Activated naive CD4-positive, alpha-beta T cell treated with anti-CD3 and anti-CD28 coated beads, Interleukin-2, amount 50 U/mL, for 24 hours (primary cell): ENCODE data around the gene NEK11.

Experiments used
- H3K27ac Mint-ChIP-seq: one replicate; pipeline ENCODE4 v1.8.0; 2021; ENCODE audit warnings: mild to moderate bottlenecking, mixed read lengths
- H3K27me3 Mint-ChIP-seq: one replicate; pipeline ENCODE4 v1.8.0; 2021; ENCODE audit warnings: mixed read lengths
- H3K36me3 Mint-ChIP-seq: one replicate; pipeline ENCODE4 v1.8.0; 2021; ENCODE audit warnings: mixed read lengths
- H3K4me1 Mint-ChIP-seq: one replicate; pipeline ENCODE4 v1.8.0; 2021; ENCODE audit warnings: mixed read lengths
- H3K4me3 Mint-ChIP-seq: one replicate; pipeline ENCODE4 v1.8.0; 2021; ENCODE audit warnings: mild to moderate bottlenecking, mixed read lengths
- H3K9me3 Mint-ChIP-seq: one replicate; pipeline ENCODE4 v1.8.0; 2021; ENCODE audit warnings: mixed read lengths

The NEK11 gene

DNA sequence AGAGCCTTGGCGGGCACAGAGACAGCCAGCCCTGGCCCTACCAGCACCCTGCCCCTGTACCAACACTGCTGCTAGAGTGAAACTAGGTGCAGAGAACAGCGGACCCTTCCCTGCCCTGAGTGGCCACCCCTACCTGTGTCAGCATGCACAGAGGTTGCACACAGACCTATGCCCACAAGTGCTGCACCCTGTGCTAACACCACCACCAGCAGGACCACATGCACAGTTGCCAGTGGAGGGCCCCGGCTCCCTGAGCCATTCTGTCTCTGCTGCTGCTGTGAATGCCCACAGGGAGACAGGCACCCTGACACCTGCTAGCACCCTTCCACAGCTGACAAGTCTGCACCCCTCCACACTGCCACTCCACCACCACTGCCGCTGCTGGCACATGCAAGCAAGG is 131.8 kb downstream of the NEK11 start:
- H3K27me3 Mint-ChIP-seq = no peaks in the 10 kb centered on the region
- no peak overlapping the region for H3K27ac Mint-ChIP-seq
- no peaks in the 10 kb centered on the region for H3K9me3 Mint-ChIP-seq
- H3K4me3 Mint-ChIP-seq = no peak overlapping the region
- H3K4me1 Mint-ChIP-seq = no peaks in the 10 kb centered on the region
- no peaks in the 10 kb centered on the region for H3K36me3 Mint-ChIP-seq

DNA sequence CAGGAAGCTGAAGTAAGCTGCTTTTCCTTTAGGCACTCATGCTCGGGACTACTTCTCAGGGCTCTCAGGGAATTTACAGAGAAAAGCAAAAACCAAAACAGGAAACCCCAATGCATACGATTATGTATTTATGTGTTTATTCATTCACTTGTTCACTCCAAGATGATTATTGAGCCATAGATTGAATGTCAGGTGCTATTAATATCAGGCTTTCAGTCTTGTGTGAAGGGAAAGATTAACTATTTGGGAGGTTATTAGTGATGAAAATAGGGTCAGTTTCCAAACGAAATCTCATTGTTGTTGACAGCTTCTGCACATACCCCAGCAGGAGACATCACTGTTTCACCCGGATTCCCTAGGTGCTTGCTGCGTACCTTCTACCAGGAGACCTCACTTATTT is 135.8 kb downstream of the NEK11 start:
- Mint-ChIP-seq H3K36me3 (peaks cover 1% of the 10 kb centered on the region), H3K4me1 (no peaks in the 10 kb centered on the region)

DNA sequence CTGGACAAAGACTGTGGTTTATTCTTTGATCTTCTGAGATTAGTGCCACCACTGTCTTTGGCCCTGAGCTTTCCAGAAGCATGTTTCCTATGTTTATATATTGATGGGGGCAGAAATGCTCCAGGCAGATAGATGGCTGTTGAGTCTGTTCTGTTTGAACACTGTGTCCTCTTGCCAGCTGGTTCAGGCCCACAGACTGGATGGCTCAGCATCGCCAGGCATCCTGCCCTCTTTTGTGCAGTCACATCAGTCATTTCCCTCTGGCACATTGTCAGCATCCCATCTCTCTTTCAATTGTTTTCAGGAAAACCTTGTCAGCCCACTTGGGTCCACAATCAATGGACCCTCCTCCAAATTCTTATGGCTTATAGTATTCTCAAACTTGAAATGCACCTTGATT is 141.2 kb downstream of the NEK11 start:
- H3K36me3 Mint-ChIP-seq = peaks cover 1% of the 10 kb centered on the region
- H3K4me1 Mint-ChIP-seq = no peaks in the 10 kb centered on the region
- no peaks in the 10 kb centered on the region for H3K9me3 Mint-ChIP-seq
- H3K27ac Mint-ChIP-seq = no peak overlapping the region
- H3K4me3 Mint-ChIP-seq = no peak overlapping the region
- no peaks in the 10 kb centered on the region for H3K27me3 Mint-ChIP-seq

More for the DNA sequence above, 135.8 kb downstream of the NEK11 start:
- Mint-ChIP-seq H3K27ac (no peak overlapping the region), H3K9me3 (no peaks in the 10 kb centered on the region), H3K27me3 (no peaks in the 10 kb centered on the region), H3K4me3 (no peak overlapping the region)

DNA sequence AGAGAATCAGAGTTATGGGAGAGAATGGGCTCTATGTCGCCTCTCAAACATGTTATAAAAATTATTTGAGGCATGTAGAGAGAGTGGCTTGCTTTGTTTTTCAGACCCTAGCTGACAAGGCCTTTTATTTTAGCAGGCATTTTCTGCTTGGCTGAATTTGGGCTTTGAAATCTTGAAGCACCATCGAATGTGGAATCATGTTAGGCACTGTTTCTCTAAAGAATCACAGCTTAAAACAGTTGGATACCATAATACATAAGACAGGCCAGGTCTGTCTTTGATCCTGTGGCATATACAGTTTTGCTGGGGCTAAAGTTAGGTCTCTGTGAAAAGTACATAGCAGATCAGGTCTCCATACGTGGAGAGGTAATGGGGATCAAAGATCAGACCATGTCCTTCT is 142.7 kb downstream of the NEK11 start:
- H3K9me3 Mint-ChIP-seq = no peaks in the 10 kb centered on the region
- H3K36me3 Mint-ChIP-seq = peaks cover 1% of the 10 kb centered on the region
- no peak overlapping the region for H3K27ac Mint-ChIP-seq
- no peak overlapping the region for H3K4me3 Mint-ChIP-seq
- H3K4me1 Mint-ChIP-seq = peaks cover 4% of the 10 kb centered on the region
- no peaks in the 10 kb centered on the region for H3K27me3 Mint-ChIP-seq

DNA sequence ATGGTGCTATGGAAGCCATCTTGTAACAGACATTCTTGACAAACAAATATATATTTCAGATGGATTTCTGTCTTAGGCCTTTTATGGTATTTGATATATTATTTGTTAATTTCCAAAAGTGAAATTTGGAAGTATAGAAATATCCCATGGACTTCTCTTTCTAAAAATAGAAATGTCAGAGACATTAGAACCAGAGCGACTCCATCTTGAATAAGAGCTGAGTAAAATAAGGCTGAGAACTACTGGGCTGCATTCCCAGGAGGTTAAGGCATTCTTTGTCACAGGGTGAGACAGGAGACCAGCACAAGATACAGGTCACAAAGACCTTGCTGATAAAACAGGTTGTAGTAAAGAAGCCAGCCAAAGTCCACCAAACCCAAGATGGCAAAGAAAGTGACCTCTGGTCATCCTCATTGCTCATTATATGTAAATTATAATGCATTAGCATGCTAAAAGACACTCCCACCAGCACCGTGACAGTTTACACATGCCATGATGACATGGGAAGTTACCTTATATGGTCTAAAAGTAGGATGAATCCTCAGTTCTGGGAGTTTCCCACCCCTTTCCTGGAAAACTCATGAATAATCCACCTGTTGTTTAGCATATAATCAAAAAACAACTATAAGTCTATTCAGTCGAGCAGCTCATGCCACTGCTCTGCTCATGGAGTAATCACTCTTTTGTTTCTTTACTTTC is 146.0 kb downstream of the NEK11 start:
- Mint-ChIP-seq H3K4me3 (no peak overlapping the region), H3K27me3 (no peaks in the 10 kb centered on the region), H3K36me3 (no peaks in the 10 kb centered on the region), H3K9me3 (no peaks in the 10 kb centered on the region), H3K27ac (no peak overlapping the region), H3K4me1 (peaks cover 16% of the 10 kb centered on the region)

DNA sequence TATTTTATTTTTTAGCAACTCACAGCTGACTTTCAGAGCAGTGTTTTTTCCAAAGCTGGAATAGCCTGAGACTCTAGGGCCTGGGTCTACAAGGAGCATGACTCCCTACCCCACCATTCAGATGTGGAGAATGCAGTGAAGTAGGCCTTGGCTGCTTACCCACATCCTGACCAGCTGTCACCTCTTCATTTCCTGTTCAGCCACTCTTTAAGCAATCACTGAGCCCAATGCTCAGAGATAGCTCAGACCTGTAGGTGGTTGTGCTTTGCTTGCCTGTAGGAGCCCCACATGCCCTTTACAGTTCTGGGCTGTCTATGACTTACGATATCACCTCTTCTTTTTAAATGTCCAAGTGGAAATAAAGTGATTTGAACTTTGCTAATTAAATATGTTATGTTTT is 148.1 kb downstream of the NEK11 start:
- H3K9me3 Mint-ChIP-seq = no peaks in the 10 kb centered on the region
- no peaks in the 10 kb centered on the region for H3K27me3 Mint-ChIP-seq
- H3K27ac Mint-ChIP-seq = no peak overlapping the region
- H3K4me1 Mint-ChIP-seq = peaks cover 16% of the 10 kb centered on the region
- no peaks in the 10 kb centered on the region for H3K36me3 Mint-ChIP-seq
- no peak overlapping the region for H3K4me3 Mint-ChIP-seq

DNA sequence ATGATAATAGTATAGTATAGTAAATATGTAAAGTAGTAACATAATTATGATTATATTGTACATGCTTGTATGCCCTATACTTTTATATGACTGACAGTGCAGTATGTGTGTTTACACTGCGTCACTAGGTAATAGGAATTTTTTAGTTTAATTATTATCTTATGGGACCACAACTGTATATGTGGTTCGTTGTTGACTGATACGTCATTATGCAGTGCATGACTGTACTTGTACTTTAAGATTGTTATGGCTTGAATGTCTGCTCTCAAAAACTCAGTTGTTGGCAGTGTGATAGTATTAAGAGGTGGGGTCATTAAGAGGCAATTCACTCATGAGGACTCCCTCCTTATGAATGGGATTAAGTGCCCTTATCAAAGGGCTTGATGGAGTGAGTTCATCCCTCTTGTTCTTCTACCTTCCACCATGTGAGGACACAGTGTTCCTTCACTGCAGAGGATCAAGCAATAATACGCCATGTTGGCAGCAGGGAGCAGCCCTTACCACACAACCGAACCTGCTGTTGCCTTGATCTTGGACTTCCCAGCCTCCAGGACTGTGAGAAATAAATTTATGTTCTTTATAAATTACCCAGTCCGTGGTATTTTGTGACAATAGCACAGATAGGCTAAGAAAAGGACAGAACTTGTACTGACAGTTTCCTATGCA is 152.2 kb downstream of the NEK11 start:
- Mint-ChIP-seq H3K4me1 (peaks cover 13% of the 10 kb centered on the region), H3K27ac (no peak overlapping the region), H3K4me3 (no peak overlapping the region), H3K9me3 (peaks cover 7% of the 10 kb centered on the region), H3K27me3 (no peaks in the 10 kb centered on the region), H3K36me3 (peaks cover 6% of the 10 kb centered on the region)

DNA sequence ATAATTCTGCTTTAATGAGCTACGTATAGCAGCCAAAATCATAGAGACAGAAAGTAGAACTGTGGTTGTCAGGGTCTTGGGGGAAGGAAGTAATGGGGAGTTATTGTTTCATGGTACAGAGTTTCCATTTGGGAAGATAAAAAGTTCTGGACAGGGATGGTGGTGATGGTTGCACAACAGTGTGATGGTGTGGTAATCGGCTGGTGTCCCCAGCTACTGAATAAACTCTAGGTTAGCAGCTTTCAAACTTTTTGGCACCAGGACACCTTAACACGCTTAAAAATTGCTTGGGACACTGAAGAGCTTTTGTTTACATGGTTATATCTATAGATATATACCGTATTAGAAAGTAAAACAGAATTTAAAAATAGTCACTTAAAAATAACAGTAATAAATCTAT is 166.0 kb downstream of the NEK11 start:
- peaks cover 12% of the 10 kb centered on the region for H3K36me3 Mint-ChIP-seq
- H3K27ac Mint-ChIP-seq = no peak overlapping the region
- H3K9me3 Mint-ChIP-seq = peaks cover 6% of the 10 kb centered on the region
- no peaks in the 10 kb centered on the region for H3K27me3 Mint-ChIP-seq
- H3K4me3 Mint-ChIP-seq = no peak overlapping the region
- H3K4me1 Mint-ChIP-seq = no peaks in the 10 kb centered on the region

DNA sequence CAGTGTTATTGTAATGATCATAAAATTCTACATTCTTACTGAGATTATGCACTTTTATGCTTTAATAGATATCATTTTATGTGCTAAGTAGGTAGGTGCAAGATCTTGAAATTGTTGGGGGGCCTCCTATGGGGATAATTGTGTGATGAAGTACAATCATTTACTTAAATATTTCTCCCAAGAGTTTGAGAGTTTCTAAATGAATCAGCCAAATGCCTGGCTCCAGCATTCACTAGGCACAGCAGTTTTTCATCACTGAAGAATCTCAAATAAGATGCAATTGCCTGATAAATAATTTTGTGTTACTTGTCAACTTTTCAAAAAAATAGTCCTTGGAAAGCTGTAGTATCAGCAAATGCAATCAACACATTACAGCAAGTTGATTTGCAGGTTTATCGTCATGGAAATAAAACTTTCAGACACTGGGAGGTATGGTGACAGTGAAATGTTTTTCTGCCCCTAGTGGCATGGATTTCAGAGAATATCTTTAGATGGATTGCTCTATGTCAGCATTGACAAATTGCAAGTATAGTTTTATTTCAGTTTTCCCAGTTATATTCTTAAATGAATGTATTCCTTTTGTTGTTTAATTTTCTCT is 167.1 kb downstream of the NEK11 start:
- H3K36me3 Mint-ChIP-seq = peaks cover 10% of the 10 kb centered on the region

DNA sequence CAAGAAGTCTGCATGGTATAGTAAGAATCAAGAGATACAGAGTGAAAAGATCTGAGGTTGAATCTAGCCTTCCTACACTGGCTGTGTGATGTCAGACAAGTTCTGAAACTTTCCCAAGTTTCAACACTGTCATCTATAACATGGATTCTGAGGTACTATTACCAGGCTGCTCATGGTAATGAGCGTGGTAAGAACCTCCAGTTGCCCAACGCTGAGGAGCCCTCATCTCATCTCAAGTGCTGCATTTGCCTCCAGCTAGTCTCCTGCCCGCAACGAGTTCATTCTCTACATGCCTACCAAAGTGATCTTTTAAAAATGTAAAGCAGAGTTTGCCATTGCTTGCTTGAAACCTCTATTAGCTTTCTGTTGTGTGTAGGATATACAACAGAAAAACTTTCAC is 168.1 kb downstream of the NEK11 start:
- H3K4me1 Mint-ChIP-seq = no peaks in the 10 kb centered on the region
- no peaks in the 10 kb centered on the region for H3K27me3 Mint-ChIP-seq
- no peak overlapping the region for H3K27ac Mint-ChIP-seq
- H3K4me3 Mint-ChIP-seq = no peak overlapping the region
- H3K36me3 Mint-ChIP-seq = peaks cover 11% of the 10 kb centered on the region
- peaks cover 9% of the 10 kb centered on the region for H3K9me3 Mint-ChIP-seq

More for the DNA sequence above, 167.1 kb downstream of the NEK11 start:
- Mint-ChIP-seq H3K27ac (no peak overlapping the region), H3K4me3 (no peak overlapping the region), H3K27me3 (no peaks in the 10 kb centered on the region), H3K9me3 (peaks cover 6% of the 10 kb centered on the region), H3K4me1 (no peaks in the 10 kb centered on the region)

DNA sequence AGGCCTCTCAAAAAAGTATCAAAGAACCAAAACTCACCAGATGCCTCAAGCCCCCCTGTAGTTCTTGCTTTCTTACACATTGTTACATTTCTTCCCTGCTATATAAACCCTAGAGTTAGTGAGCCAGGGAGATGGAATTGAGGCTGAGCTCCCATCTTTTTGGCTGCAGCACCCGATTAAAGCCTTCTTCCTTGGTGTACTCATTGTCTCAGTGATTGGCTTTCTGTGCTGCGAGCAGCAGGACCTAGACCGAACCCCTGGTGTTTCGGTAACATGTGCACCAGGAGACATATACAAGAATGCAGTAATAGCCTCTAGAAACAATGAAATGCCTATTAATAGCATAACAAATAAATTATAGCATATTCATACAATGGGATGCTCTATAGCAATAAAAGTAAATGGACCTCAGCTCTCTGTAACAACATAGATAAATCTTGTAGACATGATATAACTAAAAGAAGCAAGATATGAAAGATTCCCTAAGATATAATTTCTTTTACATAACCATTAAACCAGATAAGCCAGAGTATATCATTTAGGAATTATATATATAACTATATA is 174.0 kb downstream of the NEK11 start:
- Mint-ChIP-seq H3K9me3 (peaks cover 12% of the 10 kb centered on the region), H3K27me3 (no peaks in the 10 kb centered on the region), H3K36me3 (peaks cover 6% of the 10 kb centered on the region)

DNA sequence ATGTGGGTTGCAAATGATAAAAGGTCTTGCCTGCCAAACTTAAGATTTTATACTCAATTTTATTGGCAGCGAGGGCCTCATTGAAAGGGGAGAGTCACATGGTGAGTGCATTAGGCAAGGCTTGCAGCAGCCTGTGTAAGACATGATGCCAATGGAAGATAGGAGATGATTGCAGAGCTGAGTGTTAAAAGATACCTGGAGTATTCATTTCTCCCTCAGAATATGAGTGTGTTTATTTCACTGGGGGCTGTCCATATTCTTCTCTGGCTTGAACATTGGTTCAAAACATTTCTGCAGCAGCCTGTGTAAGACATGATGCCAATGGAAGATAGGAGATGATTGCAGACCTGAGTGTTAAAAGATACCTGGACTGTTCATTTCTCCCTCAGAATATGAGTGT is 189.7 kb downstream of the NEK11 start:
- Mint-ChIP-seq H3K27ac (no peak overlapping the region), H3K4me3 (no peak overlapping the region), H3K36me3 (peaks cover 4% of the 10 kb centered on the region), H3K9me3 (no peaks in the 10 kb centered on the region), H3K27me3 (no peaks in the 10 kb centered on the region), H3K4me1 (no peaks in the 10 kb centered on the region)

More for the DNA sequence above, 174.0 kb downstream of the NEK11 start:
- Mint-ChIP-seq H3K4me1 (no peaks in the 10 kb centered on the region), H3K27ac (no peak overlapping the region), H3K4me3 (no peak overlapping the region)

DNA sequence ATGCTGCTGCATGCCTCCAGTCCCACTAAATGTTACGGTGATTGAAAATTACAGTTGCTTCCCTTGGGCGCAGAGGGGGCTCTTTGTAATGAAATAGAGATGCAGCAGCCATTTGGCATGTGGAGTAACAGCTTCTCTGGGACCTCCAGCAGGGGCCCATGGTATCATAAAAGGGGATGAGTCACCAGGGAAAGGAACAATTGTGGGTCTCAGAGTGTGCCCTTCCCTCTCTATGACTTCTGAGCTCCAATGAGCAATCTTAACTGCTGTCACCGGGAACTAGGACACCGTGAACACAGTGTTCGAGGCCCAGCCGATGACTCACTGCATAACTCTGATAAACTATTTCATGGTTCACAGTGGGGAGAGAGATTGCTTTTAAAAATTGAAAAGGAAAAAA is 190.1 kb downstream of the NEK11 start:
- H3K36me3 Mint-ChIP-seq = peaks cover 2% of the 10 kb centered on the region
- no peaks in the 10 kb centered on the region for H3K27me3 Mint-ChIP-seq
- no peaks in the 10 kb centered on the region for H3K9me3 Mint-ChIP-seq
- H3K4me1 Mint-ChIP-seq = no peaks in the 10 kb centered on the region
- no peak overlapping the region for H3K27ac Mint-ChIP-seq
- H3K4me3 Mint-ChIP-seq = no peak overlapping the region

DNA sequence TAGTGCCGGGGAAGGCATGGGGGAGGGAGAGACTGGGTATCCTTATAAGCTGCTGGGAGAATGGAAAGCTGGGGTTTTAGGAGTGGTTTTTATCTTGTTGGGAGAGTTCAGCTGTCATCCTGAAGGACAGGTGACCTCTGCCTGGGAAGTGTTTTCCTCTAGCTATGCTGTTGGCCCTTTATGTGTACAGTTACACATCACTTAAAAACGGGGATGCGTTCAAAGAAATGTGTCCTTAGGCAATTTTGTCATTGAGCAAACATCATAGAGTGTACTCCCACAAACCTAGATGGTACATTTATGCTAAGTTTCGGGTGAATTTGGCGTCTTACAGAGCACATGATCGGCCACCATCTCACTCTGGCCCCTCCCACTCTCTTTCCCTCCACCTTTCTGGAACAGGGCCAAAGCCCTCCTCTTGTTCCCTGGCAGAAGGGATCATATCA is 190.6 kb downstream of the NEK11 start:
- H3K4me3 Mint-ChIP-seq = no peak overlapping the region
- H3K9me3 Mint-ChIP-seq = no peaks in the 10 kb centered on the region
- H3K36me3 Mint-ChIP-seq = peaks cover 2% of the 10 kb centered on the region
- H3K27ac Mint-ChIP-seq = no peak overlapping the region
- H3K27me3 Mint-ChIP-seq = no peaks in the 10 kb centered on the region
- H3K4me1 Mint-ChIP-seq = no peaks in the 10 kb centered on the region

DNA sequence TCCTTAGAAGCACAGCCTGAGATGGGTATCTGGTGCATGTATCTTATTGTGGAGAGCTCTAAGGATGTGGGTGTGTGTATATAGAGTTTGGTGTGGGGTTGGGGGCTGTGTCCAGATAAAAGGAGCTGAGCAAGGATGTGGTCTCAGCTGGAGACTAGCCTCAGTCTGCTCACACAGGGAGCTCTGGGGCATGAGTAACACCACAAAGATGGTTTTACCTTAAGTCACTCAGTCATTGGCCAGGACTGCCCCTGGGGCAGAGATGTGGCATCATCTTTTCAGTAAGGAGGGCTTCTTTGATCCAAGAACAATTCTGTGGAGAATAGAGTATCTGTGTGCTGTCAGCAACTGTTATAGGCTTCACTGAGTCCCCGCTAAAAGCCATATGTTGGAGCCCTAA is 191.5 kb downstream of the NEK11 start:
- Mint-ChIP-seq H3K36me3 (peaks cover 2% of the 10 kb centered on the region), H3K27ac (no peak overlapping the region), H3K4me3 (no peak overlapping the region), H3K4me1 (no peaks in the 10 kb centered on the region), H3K27me3 (no peaks in the 10 kb centered on the region), H3K9me3 (no peaks in the 10 kb centered on the region)

DNA sequence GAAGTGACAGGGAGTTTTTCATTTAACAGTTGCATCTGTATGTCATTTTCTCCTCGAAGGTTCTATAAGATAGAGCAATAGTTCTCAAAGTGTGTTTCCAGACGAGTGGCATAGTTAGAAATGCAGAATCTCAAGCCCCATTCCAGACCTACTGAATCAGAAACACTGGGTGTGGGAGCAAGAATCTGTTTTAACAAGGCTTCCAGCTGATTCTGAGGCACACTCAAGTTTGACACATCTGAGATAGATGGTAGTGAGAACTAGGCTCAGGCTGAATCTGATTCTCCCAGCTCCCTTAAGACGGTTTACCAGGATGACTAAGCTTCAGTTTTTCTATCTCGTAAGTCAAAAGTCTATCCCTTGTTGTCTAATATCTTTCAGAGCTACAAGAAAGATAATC is 195.1 kb downstream of the NEK11 start:
- H3K36me3 Mint-ChIP-seq = no peaks in the 10 kb centered on the region
- no peaks in the 10 kb centered on the region for H3K4me1 Mint-ChIP-seq
- no peaks in the 10 kb centered on the region for H3K27me3 Mint-ChIP-seq
- H3K9me3 Mint-ChIP-seq = no peaks in the 10 kb centered on the region
- no peak overlapping the region for H3K27ac Mint-ChIP-seq
- H3K4me3 Mint-ChIP-seq = no peak overlapping the region
